GM19023 (cell line): ENCODE data around the gene PDHB.

Experiments used
- ATAC-seq: cut with Tn5 transposase; IDR thresholded peaks from one replicate; pipeline ENCODE4 v1.9.1; 2021; ENCODE audit warnings: mild to moderate bottlenecking, moderate library complexity; ENCODE audit not compliant: unreplicated experiment

PDHB gene

GRCh38 chr3:58433400-58434167 is at the start of gene PDHB:
TSS of gene PDHB (minus strand) at chr3:58433832. CDS start at chr3:58433809, 23 bp downstream.
- peak; percentile 96 for ATAC-seq

GRCh38 chr3:58482917-58483636 is 49.4 kb upstream of the PDHB start:
- ATAC-seq, result no peak

- no peak for ATAC-seq
Measured at GRCh38 chr3:58480309-58480708, 46.7 kb upstream of the PDHB start.

GRCh38 chr3:58478781-58479180 is 45.1 kb upstream of the PDHB start:
- no peak for ATAC-seq

- ATAC-seq, result no peak
Measured at GRCh38 chr3:58474967-58475578, 41.4 kb upstream of the PDHB start.

GRCh38 chr3:58474348-58474911 is 40.8 kb upstream of the PDHB start:
- no peak for ATAC-seq

- ATAC-seq, result no peak
Measured at GRCh38 chr3:58473275-58473674, 39.6 kb upstream of the PDHB start.

- no peak for ATAC-seq
Measured at GRCh38 chr3:58471025-58471887, 37.6 kb upstream of the PDHB start.

GRCh38 chr3:58470363-58471024 is 36.9 kb upstream of the PDHB start:
- no peak for ATAC-seq

GRCh38 chr3:58469096-58469495 is 35.5 kb upstream of the PDHB start:
- no peak for ATAC-seq

- ATAC-seq, result no peak
Measured at GRCh38 chr3:58466899-58467563, 33.4 kb upstream of the PDHB start.

GRCh38 chr3:58464866-58465265 is 31.2 kb upstream of the PDHB start:
- no peak for ATAC-seq

- no peak for ATAC-seq
Measured at GRCh38 chr3:58463942-58464271, 30.3 kb upstream of the PDHB start.

- ATAC-seq, result peak; percentile 96
Measured at GRCh38 chr3:58463181-58463941, 29.7 kb upstream of the PDHB start.

GRCh38 chr3:58462829-58463180 is 29.2 kb upstream of the PDHB start:
- no peak for ATAC-seq

- ATAC-seq, result no peak
Measured at GRCh38 chr3:58459160-58459559, 25.5 kb upstream of the PDHB start.

- no peak for ATAC-seq
Measured at GRCh38 chr3:58452176-58452575, 18.5 kb upstream of the PDHB start.

GRCh38 chr3:58441514-58442450 is 8.2 kb upstream of the PDHB start:
- no peak for ATAC-seq
